Neural cell (in vitro differentiated cells): ENCODE data around the gene JMJD8. TPM values are rescaled to one million over a fixed set of nuclear protein-coding genes. Genes with fewer than 3 reads are reported as not detected.

Source experiments
- polyA plus RNA-seq: library from polyadenylated mRNA; depleted of rRNA; stranded (reverse); fragments of >200 nt; gene quantifications from 2 replicates; pipeline ENCODE4 v1.2.3, GENCODE V29; 2014

Gene JMJD8
- polyA plus RNA-seq, 1 donor from 2014 or later = 44.7 TPM

Other genes starting within 250 kb of the JMJD8 start
- gene CAPN15, start 156.6 kb downstream of the JMJD8 start, polyA plus RNA-seq = 11.5 and 15.6 TPM in 2 replicates
- gene PRR35, start 123.9 kb downstream of the JMJD8 start, polyA plus RNA-seq = not detected in 2 replicates
- gene NHLRC4, start 117.3 kb downstream of the JMJD8 start, polyA plus RNA-seq = not detected in 2 replicates
- 69.2 and 78.8 TPM in 2 replicates for gene PIGQ, start 114.4 kb downstream of the JMJD8 start, polyA plus RNA-seq
- gene RAB40C, start 94.3 kb downstream of the JMJD8 start, polyA plus RNA-seq = 40.7 and 44.5 TPM in 2 replicates
- 0.43 and 1.1 TPM in 2 replicates for gene WFIKKN1, start 53.3 kb downstream of the JMJD8 start, polyA plus RNA-seq
- 127 and 128 TPM in 2 replicates for gene METTL26, start 48.0 kb downstream of the JMJD8 start, polyA plus RNA-seq
- gene MCRIP2, start 42.5 kb downstream of the JMJD8 start, polyA plus RNA-seq = 29.1 and 54.1 TPM in 2 replicates
- gene WDR90, start 35.0 kb downstream of the JMJD8 start, polyA plus RNA-seq = 30.0 and 32.1 TPM in 2 replicates
- gene RHOT2, start 16.2 kb downstream of the JMJD8 start, polyA plus RNA-seq = 132 and 192 TPM in 2 replicates
- 7.2 and 10.8 TPM in 2 replicates for gene RHBDL1, start 8.7 kb downstream of the JMJD8 start, polyA plus RNA-seq
- gene STUB1, start 3.9 kb downstream of the JMJD8 start, polyA plus RNA-seq = 120 and 151 TPM in 2 replicates
- 23.0 and 28.8 TPM in 2 replicates for gene WDR24, start 6.1 kb upstream of the JMJD8 start, polyA plus RNA-seq
- gene FBXL16, start 21.5 kb upstream of the JMJD8 start, polyA plus RNA-seq = 3.4 and 6.1 TPM in 2 replicates
- gene METRN, start 30.8 kb upstream of the JMJD8 start, polyA plus RNA-seq = 37.6 and 56.1 TPM in 2 replicates
- 73.4 and 98.7 TPM in 2 replicates for gene ANTKMT, start 36.8 kb upstream of the JMJD8 start, polyA plus RNA-seq
- 8.8 and 10.7 TPM in 2 replicates for gene CCDC78, start 42.1 kb upstream of the JMJD8 start, polyA plus RNA-seq
- gene HAGHL, start 42.8 kb upstream of the JMJD8 start, polyA plus RNA-seq = 28.3 and 37.6 TPM in 2 replicates
- 57.8 and 62.4 TPM in 2 replicates for gene CIAO3, start 56.7 kb upstream of the JMJD8 start, polyA plus RNA-seq
- 0.40 and 0.63 TPM in 2 replicates for gene MSLN, start 76.4 kb upstream of the JMJD8 start, polyA plus RNA-seq
- 42.4 and 44.8 TPM in 2 replicates for gene RPUSD1, start 104.0 kb upstream of the JMJD8 start, polyA plus RNA-seq
- gene CHTF18, start 104.3 kb upstream of the JMJD8 start, polyA plus RNA-seq = 25.7 and 31.2 TPM in 2 replicates
- gene GNG13, start 116.4 kb upstream of the JMJD8 start, polyA plus RNA-seq = not detected in 2 replicates